Measurements from ENCODE around the gene FOXP1. TPM values are rescaled to one million over a fixed set of nuclear protein-coding genes. Genes with fewer than 3 reads are reported as not detected.

The FOXP1 gene
- total RNA-seq, 1 donor from 2014 or later: 27.3 TPM

- no peaks in the 10 kb centered on the region for H3K27me3 ChIP-seq
- TF ChIP-seq EZH2 (IDR thresholded peaks at IDR 0.05) (no peak), CTCF (IDR thresholded peaks at IDR 0.05) (no peak), EZH2phosphoT487 (IDR thresholded peaks at IDR 0.05) (no peak)
- no peaks in the 10 kb centered on the region for H3F3A ChIP-seq (ENCODE audit: low read depth)
- H3K9ac ChIP-seq: no peak overlapping the region
- peaks cover 4% of the 10 kb centered on the region for H4K20me1 ChIP-seq (ENCODE audit: low read depth)
- H3K79me2 ChIP-seq (ENCODE audit: low read depth): no peaks in the 10 kb centered on the region
- H3K27ac Mint-ChIP-seq: no peak overlapping the region
- no peak overlapping the region for H3K4me3 Mint-ChIP-seq
- peaks cover 16% of the 10 kb centered on the region for H3K4me1 Mint-ChIP-seq
- H3K36me3 ChIP-seq: no peaks in the 10 kb centered on the region
- H3K4me1 ChIP-seq: peaks cover 8% of the 10 kb centered on the region
- H3K27me3 Mint-ChIP-seq (ENCODE audit: insufficient read depth, low read depth): peaks cover 2% of the 10 kb centered on the region
- H3K27ac ChIP-seq: no peak overlapping the region
- no peak for DNase-seq (ENCODE audit: low spot score)
- H3K9me3 Mint-ChIP-seq: no peaks in the 10 kb centered on the region
- H3K4me2 ChIP-seq: no peak overlapping the region
- no peaks in the 10 kb centered on the region for H3K36me3 Mint-ChIP-seq
- H3K9me3 ChIP-seq (ENCODE audit: low read depth): no peaks in the 10 kb centered on the region
- H3K4me3 ChIP-seq: no peak overlapping the region
- H2AFZ ChIP-seq (replicated peaks): no peak overlapping the region
These were observed 206.6 kb downstream of the FOXP1 start for GRCh38 chr3:71376911-71377310.

GRCh38 chr3:71376503-71376902 lies 207.0 kb downstream of the FOXP1 start:
- DNase-seq (ENCODE audit: low spot score): no peak
- peaks cover 20% of the 10 kb centered on the region for H3K4me1 Mint-ChIP-seq
- H3K36me3 ChIP-seq: no peaks in the 10 kb centered on the region
- no peak overlapping the region for H3K27ac Mint-ChIP-seq
- no peak overlapping the region for H3K4me3 Mint-ChIP-seq
- H3K27me3 Mint-ChIP-seq (ENCODE audit: insufficient read depth, low read depth): peaks cover 2% of the 10 kb centered on the region
- no peaks in the 10 kb centered on the region for H3K36me3 Mint-ChIP-seq
- H3K79me2 ChIP-seq (ENCODE audit: low read depth): no peaks in the 10 kb centered on the region
- H3K27me3 ChIP-seq: no peaks in the 10 kb centered on the region
- H3K4me2 ChIP-seq: no peak overlapping the region
- TF ChIP-seq EZH2 (IDR thresholded peaks at IDR 0.05) (no peak), CTCF (IDR thresholded peaks at IDR 0.05) (no peak), EZH2phosphoT487 (IDR thresholded peaks at IDR 0.05) (no peak)
- no peaks in the 10 kb centered on the region for H3K9me3 ChIP-seq (ENCODE audit: low read depth)
- no peak overlapping the region for H3K9ac ChIP-seq
- H3K4me1 ChIP-seq: peaks cover 8% of the 10 kb centered on the region
- H3K4me3 ChIP-seq: no peak overlapping the region
- no peak overlapping the region for H3K27ac ChIP-seq
- H3K9me3 Mint-ChIP-seq: no peaks in the 10 kb centered on the region
- peaks cover 4% of the 10 kb centered on the region for H4K20me1 ChIP-seq (ENCODE audit: low read depth)
- H3F3A ChIP-seq (ENCODE audit: low read depth): no peaks in the 10 kb centered on the region
- H2AFZ ChIP-seq (replicated peaks): no peak overlapping the region

GRCh38 chr3:71374582-71374981 lies 208.9 kb downstream of the FOXP1 start:
- Mint-ChIP-seq H3K27ac (no peak overlapping the region), H3K9me3 (no peaks in the 10 kb centered on the region), H3K4me1 (peaks cover 26% of the 10 kb centered on the region), H3K36me3 (no peaks in the 10 kb centered on the region), H3K4me3 (no peak overlapping the region), H3K27me3 (ENCODE audit: insufficient read depth, low read depth) (peaks cover under 1% of the 10 kb centered on the region)
- TF ChIP-seq EZH2phosphoT487 (IDR thresholded peaks at IDR 0.05) (no peak), CTCF (IDR thresholded peaks at IDR 0.05) (no peak), EZH2 (IDR thresholded peaks at IDR 0.05) (no peak)
- Histone ChIP-seq H3F3A (ENCODE audit: low read depth) (no peaks in the 10 kb centered on the region), H2AFZ (replicated peaks) (no peak overlapping the region), H3K79me2 (ENCODE audit: low read depth) (no peaks in the 10 kb centered on the region), H3K36me3 (no peaks in the 10 kb centered on the region), H3K9ac (no peak overlapping the region), H4K20me1 (ENCODE audit: low read depth) (peaks cover 4% of the 10 kb centered on the region), H3K9me3 (ENCODE audit: low read depth) (no peaks in the 10 kb centered on the region), H3K4me3 (no peak overlapping the region), H3K27me3 (no peaks in the 10 kb centered on the region), H3K4me2 (no peak overlapping the region), H3K27ac (no peak overlapping the region), H3K4me1 (peaks cover 8% of the 10 kb centered on the region)
- no peak for DNase-seq (ENCODE audit: low spot score)

All from neural progenitor cell (in vitro differentiated cells).